ENCODE results near the gene PIEZO2.

Gene PIEZO2

DNA sequence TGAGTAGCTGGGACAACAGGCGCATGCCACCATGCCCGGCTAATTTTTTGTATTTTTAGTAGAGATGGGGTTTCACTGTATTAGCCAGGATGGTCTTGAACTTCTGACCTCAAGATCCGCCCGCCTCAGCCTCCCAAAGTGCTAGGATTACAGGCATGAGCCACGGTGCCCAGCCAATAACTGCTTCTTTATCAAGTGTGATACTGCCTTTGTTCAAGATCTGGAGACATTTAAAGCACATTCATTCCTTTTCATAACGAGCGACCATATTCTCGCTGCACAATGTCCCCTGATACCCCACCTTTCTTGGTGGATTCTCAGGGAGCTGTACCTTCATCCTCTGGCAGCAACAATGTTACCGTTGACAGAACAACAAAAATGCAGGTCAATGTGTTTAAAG, 75.4 kb downstream of the PIEZO2 start:
- no peak for DNase-seq (ENCODE audit: extremely low spot score, insufficient read length, low read depth)
- FAIRE-seq = no peak

DNA sequence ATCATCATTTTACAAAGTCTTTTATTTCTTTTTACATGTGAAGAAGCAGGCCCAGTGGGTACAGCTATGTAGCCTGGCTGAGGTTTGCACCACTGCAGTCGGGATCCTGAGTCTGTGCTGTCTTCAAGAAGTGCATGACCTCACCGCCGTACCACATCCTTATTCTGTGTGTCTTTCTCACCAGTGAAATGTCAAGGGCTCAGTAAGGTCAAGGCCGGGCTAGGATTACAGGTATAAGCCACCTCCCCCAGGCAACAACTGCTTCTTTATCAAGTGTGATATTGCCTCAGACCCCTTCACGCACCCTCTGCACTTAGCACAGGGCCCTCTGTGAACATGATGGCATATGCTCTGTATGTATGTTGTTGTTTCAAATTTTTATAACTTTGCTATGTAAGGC, 76.7 kb downstream of the PIEZO2 start:
- DNase-seq (ENCODE audit: extremely low spot score, insufficient read length, low read depth) (no peak), FAIRE-seq (no peak)

DNA sequence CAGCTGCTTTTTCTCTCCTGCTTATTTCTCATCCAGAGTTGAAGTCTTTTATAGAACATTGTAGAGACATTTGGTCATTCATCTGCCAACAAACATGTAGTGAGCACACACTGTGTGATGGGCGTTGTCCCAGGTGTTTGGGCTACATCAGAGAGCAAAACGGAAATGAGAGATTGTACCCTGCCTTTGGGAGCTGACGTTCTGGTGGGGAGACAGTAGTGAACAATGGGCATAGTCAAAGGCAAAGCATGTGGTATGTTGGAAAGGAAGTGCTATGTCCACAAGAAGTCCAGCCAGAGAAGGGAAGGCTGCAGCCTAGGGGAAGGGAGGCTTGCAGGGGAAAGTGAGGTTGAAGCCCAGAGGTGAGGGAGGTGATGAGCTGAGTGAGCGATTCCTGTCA, 78.1 kb downstream of the PIEZO2 start:
- FAIRE-seq (no peak), DNase-seq (ENCODE audit: extremely low spot score, insufficient read length, low read depth) (no peak)

DNA sequence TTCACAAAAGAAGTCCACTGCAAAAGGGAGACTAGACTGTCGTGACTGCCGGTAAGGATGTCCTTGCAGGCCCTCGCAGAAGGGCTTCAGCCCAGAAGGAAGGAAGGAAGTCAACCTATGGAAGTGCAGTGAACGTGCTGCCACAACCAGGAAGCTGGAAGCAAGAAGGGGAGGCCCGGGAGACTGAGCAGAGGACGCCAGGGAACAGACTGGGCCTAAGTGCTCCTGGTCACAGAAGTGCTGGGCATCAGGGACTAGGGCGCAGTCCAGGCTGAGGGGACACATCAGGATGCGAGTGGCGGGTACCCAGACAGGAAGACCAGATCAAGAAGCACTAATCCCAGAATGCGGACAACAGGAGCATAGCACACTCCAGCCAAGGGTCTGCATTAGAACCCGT, 78.8 kb downstream of the PIEZO2 start:
- no peak for DNase-seq (ENCODE audit: extremely low spot score, insufficient read length, low read depth)
- FAIRE-seq = no peak

DNA sequence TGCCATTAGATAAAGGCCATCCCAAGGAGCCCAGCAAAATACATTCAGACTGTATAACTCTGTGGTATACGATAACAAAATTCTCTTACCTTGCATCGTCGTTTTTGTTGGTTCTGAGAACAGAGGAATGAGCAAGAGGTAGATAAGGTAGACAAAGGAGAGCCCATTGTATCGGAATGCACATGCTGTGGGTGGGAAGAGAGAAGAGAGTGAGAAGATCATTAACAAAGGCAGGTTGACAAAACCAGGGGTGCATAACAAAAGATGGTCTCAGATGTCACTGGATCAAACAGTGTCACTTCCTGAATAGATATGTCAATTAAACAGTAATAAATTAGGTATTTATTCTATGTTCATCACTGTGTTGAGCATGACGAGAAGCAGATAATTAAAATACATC, 83.3 kb downstream of the PIEZO2 start:
- FAIRE-seq = no peak
- DNase-seq (ENCODE audit: extremely low spot score, insufficient read length, low read depth) = no peak

DNA sequence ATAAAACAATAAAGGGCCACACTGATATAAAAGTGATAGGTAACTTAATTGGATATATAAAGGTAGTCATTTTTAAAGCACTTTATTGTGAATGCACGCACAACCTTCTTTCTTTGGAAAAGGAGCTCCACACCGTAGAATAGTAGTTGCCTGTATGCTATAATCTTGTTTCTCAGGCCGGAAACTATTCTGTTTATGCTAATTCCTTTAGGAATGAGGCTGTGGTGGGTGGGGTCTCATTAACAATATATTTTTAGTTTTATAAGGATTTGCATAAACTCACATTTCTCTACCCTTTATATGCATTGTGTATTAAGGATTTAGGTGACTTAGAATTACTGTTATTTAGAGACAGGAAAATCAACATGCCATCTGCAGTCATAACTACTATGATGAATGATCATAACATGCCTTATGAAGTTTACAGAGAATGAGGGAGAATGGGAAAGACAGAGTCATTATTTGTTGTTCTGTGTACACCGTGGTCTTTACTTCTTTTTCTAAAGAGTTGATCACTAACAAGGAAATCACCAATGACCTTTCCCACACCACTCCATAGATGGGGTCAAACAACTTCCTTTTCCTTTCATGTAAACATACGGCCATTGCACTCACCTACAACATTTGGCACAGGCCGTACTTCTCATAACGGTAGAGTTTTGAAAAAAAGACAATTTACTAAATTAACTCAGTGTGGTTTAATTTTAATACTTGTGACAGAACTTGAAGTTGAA, 84.5 kb downstream of the PIEZO2 start:
- FAIRE-seq = no peak
- DNase-seq (ENCODE audit: extremely low spot score, insufficient read length, low read depth) = no peak

DNA sequence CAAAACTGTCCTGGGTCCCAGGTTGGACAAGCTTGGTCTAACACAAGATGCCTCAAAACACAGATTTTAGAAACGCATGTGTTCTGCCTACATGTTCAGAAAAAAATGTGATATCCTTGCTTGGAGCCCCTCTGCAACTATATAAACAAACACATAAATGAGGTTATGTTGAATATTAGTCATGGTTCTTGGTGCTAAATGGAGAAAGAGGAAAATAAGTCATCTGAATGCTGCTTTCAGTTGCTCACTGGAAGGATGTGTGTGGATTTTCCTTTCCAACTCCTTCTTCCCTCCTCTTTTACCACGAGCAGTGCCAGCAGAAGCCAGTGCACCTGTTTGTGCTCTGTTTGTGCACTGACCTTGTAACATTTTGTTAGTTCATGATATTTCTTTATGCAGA, 85.3 kb downstream of the PIEZO2 start:
- no peak for DNase-seq (ENCODE audit: extremely low spot score, insufficient read length, low read depth)
- FAIRE-seq = no peak

DNA sequence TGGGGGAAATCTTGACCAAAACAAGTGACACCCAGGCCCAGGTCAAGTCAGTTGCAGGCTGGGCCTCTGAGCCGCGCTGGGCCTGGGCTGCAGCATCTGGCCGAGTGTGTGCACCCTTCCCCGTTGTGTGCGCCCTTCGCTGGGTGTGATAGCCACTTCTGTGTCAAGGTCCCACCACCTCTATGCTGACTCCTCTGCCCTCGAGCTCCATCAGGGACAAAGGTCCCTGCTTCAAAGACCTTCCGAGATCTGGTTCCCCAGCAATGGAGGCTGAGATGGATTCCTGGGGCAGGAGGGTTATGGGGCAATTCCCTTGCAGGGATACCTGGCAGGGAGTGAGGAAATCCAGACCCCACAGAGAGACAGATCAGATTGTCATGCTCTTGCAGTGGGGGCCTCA, 93.6 kb downstream of the PIEZO2 start:
- DNase-seq (ENCODE audit: extremely low spot score, insufficient read length, low read depth) = no peak
- no peak for FAIRE-seq

DNA sequence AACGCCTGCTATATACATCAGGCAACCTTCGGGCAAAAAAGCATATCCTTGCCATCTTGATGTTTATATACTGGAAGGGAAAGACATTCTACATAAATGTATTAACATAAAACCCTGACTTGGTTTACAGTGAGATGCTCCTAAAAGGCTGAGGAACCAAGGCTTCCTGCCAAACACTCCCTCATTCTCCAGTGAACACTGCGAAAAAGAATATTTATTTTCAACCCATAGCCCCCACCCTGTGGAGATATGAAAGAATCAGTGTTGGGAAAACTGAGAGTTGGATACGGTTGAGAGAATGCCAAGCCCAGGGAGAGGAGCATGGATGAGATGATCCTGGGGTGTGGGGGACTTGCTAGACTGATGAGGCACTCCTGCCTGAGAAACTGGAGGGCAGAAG, 94.9 kb downstream of the PIEZO2 start:
- FAIRE-seq (no peak), DNase-seq (ENCODE audit: extremely low spot score, insufficient read length, low read depth) (no peak)

DNA sequence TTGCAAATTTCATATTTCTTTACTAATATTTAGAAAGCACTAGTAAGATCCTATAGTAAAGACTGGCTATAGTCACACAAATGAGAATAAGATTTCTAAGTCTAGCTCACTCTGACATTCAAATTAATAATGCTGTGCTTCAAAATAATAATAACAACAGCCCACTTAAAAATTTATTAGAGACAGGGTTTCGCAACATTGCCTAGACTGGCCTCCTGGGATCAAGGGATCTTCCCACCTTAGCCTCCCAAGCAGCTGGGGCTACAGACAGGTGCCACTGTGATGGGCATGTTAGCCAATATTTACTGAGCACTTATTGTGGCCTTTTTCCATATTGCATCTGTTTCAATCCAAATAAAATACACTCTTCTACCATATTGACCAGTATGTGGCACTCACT, 96.1 kb downstream of the PIEZO2 start:
- DNase-seq (ENCODE audit: extremely low spot score, insufficient read length, low read depth) = no peak
- FAIRE-seq = no peak

DNA sequence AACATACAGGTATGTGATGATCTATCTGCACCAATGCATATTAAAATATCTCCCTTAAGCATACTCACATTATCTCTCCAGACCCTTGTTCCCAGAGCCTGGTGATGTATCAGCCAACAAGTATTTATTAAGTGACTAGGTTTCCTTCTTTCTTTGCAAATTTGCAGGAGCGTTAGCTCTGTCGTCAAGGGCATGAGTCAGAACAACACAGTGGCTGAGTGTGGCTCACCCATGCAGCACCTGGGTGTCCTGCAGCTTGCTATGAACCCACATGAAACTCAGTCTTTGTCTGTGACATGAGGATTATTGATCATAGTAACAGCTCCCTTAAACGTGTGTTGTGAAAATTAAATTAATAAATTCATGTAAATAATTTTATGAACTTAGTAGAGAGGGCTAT, 96.6 kb downstream of the PIEZO2 start:
- DNase-seq (ENCODE audit: extremely low spot score, insufficient read length, low read depth) = no peak
- no peak for FAIRE-seq

DNA sequence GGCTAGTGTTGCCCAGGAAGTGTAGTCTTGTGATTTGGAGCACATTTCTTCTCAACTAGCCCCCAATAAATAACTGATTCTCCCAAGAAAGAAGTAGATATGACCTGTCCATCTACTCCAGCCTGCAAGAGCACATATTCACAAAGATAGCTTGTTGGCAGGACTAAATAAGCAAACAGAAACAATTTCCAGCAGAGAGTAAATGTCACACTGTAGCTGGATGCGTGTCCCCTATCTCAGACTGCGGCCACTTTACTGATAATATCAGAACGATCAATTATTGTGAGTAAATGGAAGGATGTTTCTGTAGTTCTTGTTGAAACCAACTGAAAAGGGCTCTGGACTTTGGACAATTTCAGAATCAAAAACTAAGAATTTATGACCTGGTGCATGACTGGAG, 97.9 kb downstream of the PIEZO2 start:
- FAIRE-seq (no peak), DNase-seq (ENCODE audit: extremely low spot score, insufficient read length, low read depth) (no peak)

DNA sequence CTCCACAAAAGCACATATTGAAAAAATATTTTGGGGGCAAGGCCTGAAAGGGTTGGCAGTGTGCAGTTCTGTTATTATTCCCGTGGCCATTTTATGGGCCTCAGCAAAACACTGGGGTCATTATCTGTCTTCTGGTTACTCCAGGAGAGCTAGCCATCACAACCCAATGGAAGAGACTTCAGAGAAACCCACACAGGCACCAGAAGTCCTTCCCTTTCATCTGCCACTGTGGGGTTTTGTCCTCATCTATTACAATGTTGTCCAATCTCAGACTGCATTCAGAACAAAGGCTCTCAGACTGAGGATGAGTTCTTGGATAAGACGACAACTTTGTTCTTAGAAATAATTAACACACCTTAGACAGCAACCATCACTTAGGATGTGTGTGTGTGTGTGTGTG, 98.4 kb downstream of the PIEZO2 start:
- DNase-seq (ENCODE audit: extremely low spot score, insufficient read length, low read depth) = no peak
- FAIRE-seq = no peak

DNA sequence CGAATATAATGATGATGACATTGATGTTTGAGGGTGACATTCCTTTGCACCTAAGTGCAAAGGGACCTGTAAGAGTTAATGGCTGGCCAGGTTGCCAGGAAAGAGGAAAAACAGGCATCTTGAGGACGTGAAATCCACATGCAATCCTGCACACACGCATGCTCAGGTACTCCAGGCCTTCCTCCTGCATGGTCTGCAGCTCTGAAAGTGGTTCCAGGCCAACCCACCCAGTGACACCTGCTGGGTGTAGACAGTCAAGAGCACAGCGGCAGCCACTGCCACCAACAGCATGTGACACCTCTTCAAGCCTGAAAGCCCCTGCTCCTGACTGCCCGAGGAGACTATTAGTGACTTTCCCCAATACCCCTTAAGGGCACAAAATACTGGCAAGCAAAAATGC, 101.6 kb downstream of the PIEZO2 start:
- no peak for DNase-seq (ENCODE audit: extremely low spot score, insufficient read length, low read depth)
- FAIRE-seq = no peak

DNA sequence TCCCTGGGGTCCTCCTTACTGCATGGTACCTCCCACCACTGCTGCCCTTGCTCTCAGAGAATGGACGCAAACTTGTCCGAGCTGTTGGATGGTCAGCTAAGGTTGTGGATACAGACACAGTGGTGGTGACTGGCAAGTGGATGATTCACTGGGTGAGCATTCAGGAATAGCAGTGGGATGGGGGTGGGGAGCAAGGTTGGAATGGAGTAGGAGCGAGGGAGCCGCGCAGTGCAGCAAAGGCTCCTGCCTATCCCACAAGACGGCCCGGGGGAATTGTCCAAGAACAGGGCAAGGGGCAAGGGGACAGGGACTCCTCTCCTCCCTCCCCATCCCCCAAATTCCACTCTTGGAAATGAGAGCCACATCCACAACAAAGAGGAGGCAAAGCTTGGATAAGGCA, 102.2 kb downstream of the PIEZO2 start:
- DNase-seq (ENCODE audit: extremely low spot score, insufficient read length, low read depth) = no peak

DNA sequence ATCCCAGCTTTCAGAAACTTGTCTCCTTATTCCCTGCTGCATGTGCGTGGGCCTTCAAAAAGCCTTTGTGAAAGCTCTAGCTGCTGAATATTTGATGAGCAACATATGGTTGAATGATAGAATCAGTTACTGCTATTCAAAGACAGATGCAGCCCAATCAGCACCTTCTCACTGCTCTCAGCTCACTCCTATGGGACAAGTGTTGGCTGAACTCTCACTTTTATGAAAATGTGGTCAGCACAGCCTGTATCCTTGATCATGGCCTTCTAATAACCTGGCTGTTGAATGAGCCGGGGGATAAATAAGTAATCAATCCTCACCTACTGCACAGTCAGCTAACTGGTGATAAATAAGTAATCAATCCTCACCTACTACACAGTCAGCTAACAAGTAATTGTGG, 103.2 kb downstream of the PIEZO2 start:
- DNase-seq (ENCODE audit: extremely low spot score, insufficient read length, low read depth) (no peak), FAIRE-seq (no peak)

More for the DNA sequence above, 102.2 kb downstream of the PIEZO2 start:
- no peak for FAIRE-seq

DNA sequence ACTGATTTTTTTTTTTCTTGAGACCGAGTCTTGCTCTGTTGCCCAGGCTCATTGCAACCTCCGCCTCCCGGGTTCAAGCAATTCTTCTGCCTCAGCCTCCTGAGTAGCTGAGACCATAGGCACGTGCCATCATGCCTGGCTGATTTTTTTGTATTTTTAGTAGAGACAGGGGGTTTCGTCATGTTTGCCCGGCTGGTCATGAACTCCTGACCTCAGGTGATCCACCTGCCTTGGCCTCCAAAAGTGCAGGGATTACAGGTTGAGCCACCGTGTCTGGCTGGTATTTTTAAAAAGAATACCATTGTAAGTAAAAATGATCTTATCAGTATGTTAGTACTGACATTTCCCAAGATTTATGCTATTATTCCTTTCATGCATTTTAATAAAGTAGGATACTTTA, 105.7 kb downstream of the PIEZO2 start:
- FAIRE-seq (no peak), DNase-seq (ENCODE audit: extremely low spot score, insufficient read length, low read depth) (no peak)

DNA sequence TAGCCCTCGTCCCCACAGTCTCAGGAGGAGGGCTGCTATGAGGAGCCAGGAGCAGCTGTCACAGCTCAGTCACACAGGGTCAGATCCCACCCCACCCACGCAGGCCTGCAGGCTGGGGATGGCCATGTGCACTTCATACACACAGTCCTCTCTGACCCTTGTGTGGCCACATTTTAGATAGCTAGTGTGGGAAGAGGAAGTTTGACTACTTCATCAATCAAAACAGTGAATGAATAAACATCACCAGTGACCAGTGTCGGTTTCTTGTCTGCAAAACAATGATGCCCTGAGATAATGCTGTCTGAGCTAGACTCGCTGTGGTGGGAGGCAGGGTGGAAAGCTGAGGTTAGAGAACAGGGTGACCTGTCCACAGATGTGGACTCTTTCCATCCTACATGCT, 107.1 kb downstream of the PIEZO2 start:
- no peak for DNase-seq (ENCODE audit: extremely low spot score, insufficient read length, low read depth)
- no peak for FAIRE-seq

DNA sequence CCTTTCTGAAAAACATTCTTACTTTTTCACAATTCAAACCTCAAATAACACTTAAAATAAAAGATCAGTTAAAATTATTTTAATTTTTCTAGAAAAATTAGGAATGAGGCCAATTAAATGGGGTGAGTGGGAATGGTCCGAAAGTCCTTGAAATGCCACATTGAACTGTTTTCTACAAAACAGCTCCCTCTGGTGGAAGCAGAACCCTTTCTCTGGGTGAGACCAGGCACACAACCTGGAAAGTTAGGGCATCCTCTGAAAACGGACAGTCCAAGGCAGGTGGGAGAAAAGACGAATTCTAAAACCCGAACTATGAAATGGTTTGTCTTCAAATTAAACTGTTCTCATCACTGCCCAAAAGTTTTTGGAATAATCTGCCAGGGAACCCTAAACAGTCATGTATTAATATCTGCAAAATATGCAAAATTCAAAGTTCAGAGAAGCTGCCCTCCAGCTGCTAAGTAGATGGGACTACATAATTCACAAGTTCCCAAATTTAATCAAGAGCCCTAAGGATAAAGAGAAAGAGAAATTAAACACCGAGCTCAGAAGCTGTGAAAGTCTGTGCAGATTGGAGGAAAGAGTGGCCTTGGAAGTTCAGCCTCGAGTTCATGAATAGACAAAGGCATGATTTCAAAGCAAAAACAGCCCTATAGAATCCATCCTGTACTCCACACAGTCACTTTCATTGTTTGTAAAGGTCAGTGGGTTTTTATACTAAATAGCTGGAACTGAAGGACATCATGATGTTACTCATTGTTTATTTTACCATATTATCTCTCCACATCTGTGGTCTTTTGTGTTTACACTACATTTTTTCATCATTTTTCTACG, 108.3 kb downstream of the PIEZO2 start:
- FAIRE-seq (peak; percentile 12), DNase-seq (ENCODE audit: extremely low spot score, insufficient read length, low read depth) (no peak)

DNA sequence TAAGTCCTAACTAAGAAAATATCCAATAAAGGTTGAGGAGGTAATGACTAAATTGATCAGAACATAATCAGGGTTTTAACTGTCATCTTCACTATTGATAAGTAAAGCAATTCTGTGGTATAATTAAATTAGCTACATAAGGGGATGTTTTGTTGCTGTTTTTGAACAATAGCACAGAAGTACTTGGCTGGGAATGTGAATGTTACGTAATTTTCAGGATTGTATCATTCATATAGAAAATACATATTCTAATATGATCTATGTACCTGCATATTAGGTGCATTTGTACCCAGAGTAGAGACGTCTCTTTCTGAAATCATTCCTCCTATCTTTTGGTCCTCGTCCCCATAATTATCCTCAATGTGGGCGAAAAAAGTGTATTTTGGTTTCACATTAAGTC, 109.0 kb downstream of the PIEZO2 start:
- no peak for FAIRE-seq

DNA sequence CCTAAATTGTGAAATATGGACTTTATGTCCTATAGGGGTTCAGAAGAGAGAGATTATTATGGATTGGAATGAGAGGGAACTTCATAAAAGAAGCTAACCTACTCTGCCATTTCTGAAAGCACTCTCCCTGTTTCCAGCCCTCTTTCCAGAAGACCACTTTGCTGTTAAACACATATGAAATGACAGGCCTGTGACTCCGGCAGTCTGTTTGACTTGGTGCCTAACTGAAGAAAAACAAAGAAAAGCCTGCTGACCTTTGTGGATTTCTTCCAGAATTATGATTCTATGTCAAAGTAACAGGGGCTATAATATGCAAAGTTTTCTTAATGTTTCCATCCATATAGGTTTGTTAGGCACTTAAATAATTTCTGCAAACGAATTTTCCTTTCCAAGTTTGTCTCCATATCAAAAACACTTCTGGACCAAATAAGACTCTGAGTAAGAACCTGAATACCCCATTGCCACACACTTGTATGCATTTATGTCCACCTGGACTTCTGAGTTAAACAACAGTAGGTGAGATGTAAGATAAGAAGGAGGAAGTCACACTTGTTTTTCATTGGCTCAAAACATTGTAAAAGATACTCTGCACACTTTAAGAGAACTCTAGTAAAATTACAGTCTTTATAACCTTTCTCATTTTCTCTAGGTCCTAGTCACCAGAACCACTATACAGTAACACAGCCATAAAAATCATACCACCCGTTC, 111.7 kb downstream of the PIEZO2 start:
- no peak for FAIRE-seq
- DNase-seq (ENCODE audit: extremely low spot score, insufficient read length, low read depth) = no peak

More for the DNA sequence above, 109.0 kb downstream of the PIEZO2 start:
- DNase-seq (ENCODE audit: extremely low spot score, insufficient read length, low read depth) = no peak
